ENCODE data around the gene CD300LD. TPM values are rescaled to one million over a fixed set of nuclear protein-coding genes. Genes with fewer than 3 reads are reported as not detected.
"Not testable (repeated sequence)": the region's sequence is repeated elsewhere in the genome, so short reads cannot be mapped to it uniquely, and the experiment has no call there.

CD300LD gene
- total RNA-seq, 2 experiments from 2014 or later: not detected

GRCh38 chr17:74633326-74633725, 41.2 kb upstream of the CD300LD start:
- Mint-ChIP-seq H3K4me3 (no peak overlapping the region), H3K4me1 (ENCODE audit: low read depth) (peaks cover 9% of the 10 kb centered on the region), H3K27ac (no peak overlapping the region), H3K9me3 (no peaks in the 10 kb centered on the region), H3K36me3 (ENCODE audit: low read depth) (no peaks in the 10 kb centered on the region), H3K27me3 (peaks cover 26% of the 10 kb centered on the region)
- TF ChIP-seq CTCF (IDR thresholded peaks at IDR 0.05): no peak
- Histone ChIP-seq H3K4me3 (ENCODE audit: low read length) (no peak overlapping the region), H3K36me3 (ENCODE audit: insufficient read depth, low read length) (no peaks in the 10 kb centered on the region), H3K27me3 (ENCODE audit: control insufficient read depth in 1 of 2, insufficient read depth in 2 of 2, low read length in 2 of 2) (peaks cover 3 to 13% of the 10 kb centered on the region in 2 experiments), H3K27ac (ENCODE audit: low read depth in 1 of 2, low read length in 2 of 2) (no peak overlapping the region), H3K4me1 (ENCODE audit: insufficient read depth, low read length) (peaks cover 5% of the 10 kb centered on the region), H3K9me3 (ENCODE audit: control insufficient read depth in 1 of 2, insufficient read depth in 1 of 2, low read length in 2 of 2) (no peaks in the 10 kb centered on the region)
- ChIA-PET CTCF (no interaction called here), POLR2A (no interaction called here)
- ATAC-seq (ENCODE audit: poor library complexity) (no peak), DNase-seq (no peak)
- intact Hi-C loops (cut with DNase I, micrococcal nuclease): no loop called here

- no peaks in the 10 kb centered on the region for H3K36me3 ChIP-seq (ENCODE audit: insufficient read depth, low read length)
- Mint-ChIP-seq H3K4me1 (ENCODE audit: low read depth) (peaks cover 9% of the 10 kb centered on the region), H3K27ac (no peak overlapping the region), H3K9me3 (no peaks in the 10 kb centered on the region), H3K36me3 (ENCODE audit: low read depth) (no peaks in the 10 kb centered on the region), H3K4me3 (no peak overlapping the region), H3K27me3 (peaks cover 31% of the 10 kb centered on the region)
- TF ChIP-seq CTCF (IDR thresholded peaks at IDR 0.05): no peak
- no peak overlapping the region for H3K27ac ChIP-seq (ENCODE audit: low read depth in 1 of 2, low read length in 2 of 2)
- ChIA-PET POLR2A (no interaction called here), CTCF (no interaction called here)
- peak in 2 of 14 experiments; percentile 43 to 58 for DNase-seq
- H3K4me3 ChIP-seq (ENCODE audit: low read length): no peak overlapping the region
- no peaks in the 10 kb centered on the region for H3K9me3 ChIP-seq (ENCODE audit: control insufficient read depth in 1 of 2, insufficient read depth in 1 of 2, low read length in 2 of 2)
- intact Hi-C loops (cut with DNase I, micrococcal nuclease): no loop called here
- ATAC-seq (ENCODE audit: poor library complexity): no peak
- peaks cover 6 to 17% of the 10 kb centered on the region in 2 experiments for H3K27me3 ChIP-seq (ENCODE audit: control insufficient read depth in 1 of 2, insufficient read depth in 2 of 2, low read length in 2 of 2)
- H3K4me1 ChIP-seq (ENCODE audit: insufficient read depth, low read length): peaks cover 5% of the 10 kb centered on the region
Observed at GRCh38 chr17:74632617-74633016, 40.5 kb upstream of the CD300LD start.

- TF ChIP-seq CTCF (IDR thresholded peaks at IDR 0.05): no peak
- CTCF ChIA-PET: no interaction called here
- peaks cover 39% of the 10 kb centered on the region for H3K27me3 Mint-ChIP-seq
- Histone ChIP-seq H3K36me3 (ENCODE audit: insufficient read depth, low read length) (no peaks in the 10 kb centered on the region), H3K27me3 (ENCODE audit: control insufficient read depth in 1 of 2, insufficient read depth in 2 of 2, low read length in 2 of 2) (peaks cover 6 to 22% of the 10 kb centered on the region in 2 experiments), H3K27ac (ENCODE audit: low read depth in 1 of 2, low read length in 2 of 2) (no peak overlapping the region), H3K4me3 (ENCODE audit: low read length) (no peak overlapping the region), H3K4me1 (ENCODE audit: insufficient read depth, low read length) (peaks cover 5% of the 10 kb centered on the region), H3K9me3 (ENCODE audit: control insufficient read depth in 1 of 2, insufficient read depth in 1 of 2, low read length in 2 of 2) (peaks cover 0 to 3% of the 10 kb centered on the region in 2 experiments)
- no peak overlapping the region for H3K27ac Mint-ChIP-seq
- DNase-seq (peak in 3 of 14 experiments; percentile 24 to 65 (median 55)), ATAC-seq (ENCODE audit: poor library complexity) (no peak)
- no peaks in the 10 kb centered on the region for H3K9me3 Mint-ChIP-seq
- H3K4me1 Mint-ChIP-seq (ENCODE audit: low read depth): peaks cover 9% of the 10 kb centered on the region
- no peak overlapping the region for H3K4me3 Mint-ChIP-seq
- POLR2A ChIA-PET: no interaction called here
- no peaks in the 10 kb centered on the region for H3K36me3 Mint-ChIP-seq (ENCODE audit: low read depth)
- intact Hi-C loops (cut with DNase I, micrococcal nuclease): no loop called here
Observed at GRCh38 chr17:74631468-74632450, 39.7 kb upstream of the CD300LD start.

DNA sequence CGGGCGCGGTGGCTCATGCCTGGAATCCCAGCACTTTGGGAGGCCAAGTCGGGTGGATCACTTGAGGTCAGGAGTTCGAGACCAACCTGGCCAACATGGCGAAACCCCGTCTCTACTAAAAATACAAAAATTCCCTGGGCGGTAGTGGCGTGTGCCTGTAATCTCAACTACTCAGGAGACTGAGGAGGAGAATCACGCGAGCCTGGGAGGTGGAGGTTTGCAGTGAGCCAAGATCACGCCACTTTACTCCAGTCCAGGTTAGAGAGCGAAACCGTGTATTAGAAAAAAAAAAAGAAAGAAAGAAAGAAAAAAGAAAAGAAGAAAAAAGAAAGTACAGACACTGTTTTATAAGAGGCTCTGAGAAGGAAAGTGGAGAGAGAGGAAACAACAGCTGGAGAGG, 38.2 kb upstream of the CD300LD start:
- H3K4me1 Mint-ChIP-seq (ENCODE audit: low read depth); ATAC-seq (ENCODE audit: poor library complexity); H3K27ac ChIP-seq (ENCODE audit: low read depth in 1 of 2, low read length in 2 of 2); intact Hi-C loops (cut with DNase I, micrococcal nuclease); H3K4me1 ChIP-seq (ENCODE audit: insufficient read depth, low read length); H3K9me3 Mint-ChIP-seq; H3K36me3 Mint-ChIP-seq (ENCODE audit: low read depth); H3K36me3 ChIP-seq (ENCODE audit: insufficient read depth, low read length); DNase-seq; H3K4me3 ChIP-seq (ENCODE audit: low read length); H3K4me3 Mint-ChIP-seq; H3K9me3 ChIP-seq (ENCODE audit: control insufficient read depth in 1 of 2, insufficient read depth in 1 of 2, low read length in 2 of 2); H3K27ac Mint-ChIP-seq: not testable (repeated sequence)
- CTCF ChIA-PET: interaction anchor here (0.7 kb wide), 1 partner anchor 9 kb away, joined by 3 read pairs; no protein-coding TSS in a partner anchor
- H3K27me3 Mint-ChIP-seq: peaks cover 54% of the 10 kb centered on the region
- POLR2A ChIA-PET: interaction anchor here (0.7 kb wide), 1 partner anchor 214 kb away, joined by 6 read pairs; no protein-coding TSS in a partner anchor
- peaks cover 14 to 21% of the 10 kb centered on the region in 2 experiments for H3K27me3 ChIP-seq (ENCODE audit: control insufficient read depth in 1 of 2, insufficient read depth in 2 of 2, low read length in 2 of 2)

All from CD4-positive, alpha-beta T cell (primary cell).